Right lobe of liver (tissue), 4 donors: ENCODE results near the gene PI16.

ENCODE experiments used
- CTCF ChIP-seq, 4 donors: fragments of 200-600 bp in 3 of 4; fragments of 450-650 bp in 1 of 4; IDR thresholded peaks; one replicate each; pipeline versions ENCODE4 v1.5.1 to v1.8.0; 2016 to 2022; ENCODE audit warnings: antibody characterized with exemption in 4 of 4, mild to moderate bottlenecking in 2 of 4
- POLR2A ChIP-seq: fragments of 450-650 bp; IDR thresholded peaks from one replicate; pipeline ENCODE4 v1.6.1; 2017; ENCODE audit warnings: antibody characterized with exemption, mild to moderate bottlenecking
- donor health status: DM: no; HTN: no; CAD: no.
- donor health status: DM: no; HTN: no; CAD: no.
- donor health status: DM: no; HTN: yes; CAD: no.

GRCh38 chr6:36979347-36979742 lies 24.8 kb downstream of the PI16 start:
- peak; percentile 44 to 60 (median 48) for TF ChIP-seq CTCF (IDR thresholded peaks at IDR 0.05)
- TF ChIP-seq POLR2A: no peak
